MM.1S (cell line): Measurements from ENCODE around the gene GJC1.

ENCODE experiments used
- DNase-seq: peaks from one replicate; pipeline ENCODE4 v3.0.0-alpha.2; 2015
- H2AFZ ChIP-seq: fragments of 300-600 bp; sonication (generic); 2 replicates; pipeline ENCODE4 v1.6.0; 2016; ENCODE audit warnings: antibody characterized with exemption, low read length
- H3F3A ChIP-seq: fragments of 300-600 bp; sonication (generic); 2 replicates; pipeline ENCODE4 v1.6.1; 2016; ENCODE audit warnings: mild to moderate bottlenecking, antibody characterized with exemption, low read length, moderate library complexity, mixed read lengths; ENCODE audit not compliant: insufficient read depth
- H3K27ac ChIP-seq: fragments of 300-600 bp; sonication (generic); 2 replicates; pipeline ENCODE4 v1.5.1; 2016; ENCODE audit warnings: mild to moderate bottlenecking, low read length
- H3K27me3 ChIP-seq: fragments of 300-600 bp; sonication (generic); replicated peaks from 2 replicates; pipeline ENCODE4 v1.6.0; 2016; ENCODE audit warnings: low read length; ENCODE audit not compliant: insufficient read depth
- H3K36me3 ChIP-seq: fragments of 300-600 bp; sonication (generic); replicated peaks from 2 replicates; pipeline ENCODE4 v1.6.1; 2016; ENCODE audit warnings: mild to moderate bottlenecking, low read length, mixed read lengths; ENCODE audit not compliant: insufficient read depth
- H3K4me1 ChIP-seq: fragments of 300-600 bp; sonication (generic); 2 replicates; pipeline ENCODE4 v1.6.1; 2016; ENCODE audit warnings: low read length, mixed read lengths
- H3K4me2 ChIP-seq: fragments of 300-600 bp; sonication (generic); 2 replicates; pipeline ENCODE4 v1.6.0; 2016; ENCODE audit warnings: low read depth, low read length
- H3K4me3 ChIP-seq: fragments of 300-600 bp; sonication (generic); 2 replicates; pipeline ENCODE4 v1.5.1; 2016; ENCODE audit warnings: low read length, mixed read lengths
- H3K79me2 ChIP-seq: fragments of 300-600 bp; sonication (generic); 2 replicates; pipeline ENCODE4 v1.6.1; 2016; ENCODE audit warnings: mixed run types, low read length, mixed read lengths
- H3K9ac ChIP-seq: fragments of 300-600 bp; sonication (generic); 2 replicates; pipeline ENCODE4 v1.6.1; 2016; ENCODE audit warnings: low read length, mixed read lengths
- H3K9me2 ChIP-seq: fragments of 300-600 bp; sonication (generic); replicated peaks from 2 replicates; pipeline ENCODE4 v1.6.1; 2016; ENCODE audit warnings: mild to moderate bottlenecking, low read length, mixed read lengths; ENCODE audit not compliant: insufficient read depth
- H3K9me3 ChIP-seq: fragments of 300-600 bp; sonication (generic); replicated peaks from 2 replicates; pipeline ENCODE4 v1.6.1; 2016; ENCODE audit warnings: mild to moderate bottlenecking, low read length, mixed read lengths; ENCODE audit not compliant: insufficient read depth
- H4K20me1 ChIP-seq: fragments of 300-600 bp; sonication (generic); 2 replicates; pipeline ENCODE4 v1.6.1; 2016; ENCODE audit warnings: mild to moderate bottlenecking, low read length, moderate library complexity, mixed read lengths; ENCODE audit not compliant: insufficient read depth
- EZH2 ChIP-seq: fragments of 300-600 bp; sonication (generic); optimal IDR thresholded peaks from 2 replicates; pipeline ENCODE3; 2017; ENCODE audit warnings: low read depth, mild to moderate bottlenecking, antibody characterized with exemption, low read length, mixed read lengths
- EZH2phosphoT487 ChIP-seq: fragments of 300-600 bp; sonication (generic); IDR thresholded peaks from 2 replicates; pipeline ENCODE4 v1.6.1; 2018; ENCODE audit warnings: antibody characterized with exemption, low read length
- TF ChIP-seq, protein P1 (sequence below): fragments of 300-600 bp; sonication (generic); IDR thresholded peaks from 2 replicates; pipeline ENCODE4 v1.5.1; 2016; ENCODE audit warnings: antibody characterized with exemption, low read length, mixed read lengths

Gene GJC1

DNA sequence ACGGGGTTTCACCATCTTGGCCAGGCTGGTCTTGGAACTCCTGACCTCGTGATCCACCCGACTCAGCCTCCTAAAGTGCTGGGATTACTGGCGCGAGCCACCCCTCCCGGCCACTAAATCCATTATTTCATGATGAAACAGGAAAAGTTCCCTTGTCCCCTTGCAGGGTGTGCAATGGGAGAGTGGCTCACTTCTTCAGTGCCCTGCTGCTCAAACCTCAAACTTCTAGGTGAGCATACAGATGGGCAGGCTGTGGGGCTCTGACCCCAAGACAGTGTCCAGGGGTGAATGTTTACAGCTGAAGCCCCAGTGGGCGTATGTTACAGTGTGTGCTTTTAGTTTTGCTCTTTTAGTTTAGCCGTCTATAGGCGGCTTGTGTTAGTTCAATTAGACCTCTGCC is 34.7 kb downstream of the GJC1 start:
- Histone ChIP-seq H3K9me3 (no peaks in the 10 kb centered on the region), H3K4me2 (no peak overlapping the region), H3K4me3 (no peak overlapping the region), H3K9me2 (no peaks in the 10 kb centered on the region), H3K79me2 (no peaks in the 10 kb centered on the region), H3K9ac (no peak overlapping the region), H3K27ac (no peak overlapping the region), H4K20me1 (no peaks in the 10 kb centered on the region), H3F3A (no peaks in the 10 kb centered on the region), H2AFZ (no peak overlapping the region), H3K4me1 (peaks cover 8% of the 10 kb centered on the region; the same call in 1 of the 2 replicates), H3K36me3 (no peaks in the 10 kb centered on the region), H3K27me3 (no peaks in the 10 kb centered on the region)
- DNase-seq = no peak
- TF ChIP-seq EZH2 = no peak
- TF ChIP-seq EZH2phosphoT487 = no peak
- TF ChIP-seq, protein P1, sequence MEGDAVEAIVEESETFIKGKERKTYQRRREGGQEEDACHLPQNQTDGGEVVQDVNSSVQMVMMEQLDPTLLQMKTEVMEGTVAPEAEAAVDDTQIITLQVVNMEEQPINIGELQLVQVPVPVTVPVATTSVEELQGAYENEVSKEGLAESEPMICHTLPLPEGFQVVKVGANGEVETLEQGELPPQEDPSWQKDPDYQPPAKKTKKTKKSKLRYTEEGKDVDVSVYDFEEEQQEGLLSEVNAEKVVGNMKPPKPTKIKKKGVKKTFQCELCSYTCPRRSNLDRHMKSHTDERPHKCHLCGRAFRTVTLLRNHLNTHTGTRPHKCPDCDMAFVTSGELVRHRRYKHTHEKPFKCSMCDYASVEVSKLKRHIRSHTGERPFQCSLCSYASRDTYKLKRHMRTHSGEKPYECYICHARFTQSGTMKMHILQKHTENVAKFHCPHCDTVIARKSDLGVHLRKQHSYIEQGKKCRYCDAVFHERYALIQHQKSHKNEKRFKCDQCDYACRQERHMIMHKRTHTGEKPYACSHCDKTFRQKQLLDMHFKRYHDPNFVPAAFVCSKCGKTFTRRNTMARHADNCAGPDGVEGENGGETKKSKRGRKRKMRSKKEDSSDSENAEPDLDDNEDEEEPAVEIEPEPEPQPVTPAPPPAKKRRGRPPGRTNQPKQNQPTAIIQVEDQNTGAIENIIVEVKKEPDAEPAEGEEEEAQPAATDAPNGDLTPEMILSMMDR = no peak

DNA sequence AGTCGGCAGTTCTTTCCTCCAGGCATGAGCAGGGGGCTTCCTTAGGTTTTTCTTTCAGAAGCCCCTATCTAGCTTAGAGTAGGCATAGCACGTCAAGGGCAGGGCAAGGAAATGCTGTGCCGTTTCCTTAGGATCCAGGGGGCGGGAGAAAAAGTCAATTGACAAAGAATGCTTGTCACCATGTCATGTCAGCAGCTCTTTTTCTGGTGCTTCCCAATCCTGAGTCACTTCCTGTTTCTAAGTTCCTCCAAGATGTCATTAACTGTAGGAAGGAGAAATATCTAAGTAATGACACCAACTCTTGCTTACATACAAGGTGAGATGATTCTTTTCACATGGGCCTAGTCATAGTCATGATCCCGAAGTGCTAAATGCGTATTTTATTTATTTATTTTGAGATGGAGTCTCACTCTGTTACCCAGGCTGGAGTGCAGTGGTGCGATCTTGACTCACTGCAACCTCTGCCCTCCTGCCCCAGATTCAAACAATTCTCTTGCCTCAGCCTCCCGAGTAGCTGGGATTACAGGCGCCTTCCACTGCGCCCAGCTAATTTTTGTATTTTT is 35.2 kb downstream of the GJC1 start:
- Histone ChIP-seq H3F3A (no peaks in the 10 kb centered on the region), H3K4me1 (peaks cover 8% of the 10 kb centered on the region; the same call in 1 of the 2 replicates), H3K4me3 (no peak overlapping the region), H3K36me3 (no peaks in the 10 kb centered on the region), H3K9me3 (no peaks in the 10 kb centered on the region), H3K9ac (no peak overlapping the region), H3K27ac (no peak overlapping the region), H3K9me2 (no peaks in the 10 kb centered on the region), H2AFZ (no peak overlapping the region), H3K4me2 (no peak overlapping the region), H3K79me2 (no peaks in the 10 kb centered on the region), H3K27me3 (no peaks in the 10 kb centered on the region), H4K20me1 (no peaks in the 10 kb centered on the region)
- DNase-seq = no peak
- TF ChIP-seq, protein P1 = no peak
- TF ChIP-seq EZH2 = no peak
- TF ChIP-seq EZH2phosphoT487 = no peak

DNA sequence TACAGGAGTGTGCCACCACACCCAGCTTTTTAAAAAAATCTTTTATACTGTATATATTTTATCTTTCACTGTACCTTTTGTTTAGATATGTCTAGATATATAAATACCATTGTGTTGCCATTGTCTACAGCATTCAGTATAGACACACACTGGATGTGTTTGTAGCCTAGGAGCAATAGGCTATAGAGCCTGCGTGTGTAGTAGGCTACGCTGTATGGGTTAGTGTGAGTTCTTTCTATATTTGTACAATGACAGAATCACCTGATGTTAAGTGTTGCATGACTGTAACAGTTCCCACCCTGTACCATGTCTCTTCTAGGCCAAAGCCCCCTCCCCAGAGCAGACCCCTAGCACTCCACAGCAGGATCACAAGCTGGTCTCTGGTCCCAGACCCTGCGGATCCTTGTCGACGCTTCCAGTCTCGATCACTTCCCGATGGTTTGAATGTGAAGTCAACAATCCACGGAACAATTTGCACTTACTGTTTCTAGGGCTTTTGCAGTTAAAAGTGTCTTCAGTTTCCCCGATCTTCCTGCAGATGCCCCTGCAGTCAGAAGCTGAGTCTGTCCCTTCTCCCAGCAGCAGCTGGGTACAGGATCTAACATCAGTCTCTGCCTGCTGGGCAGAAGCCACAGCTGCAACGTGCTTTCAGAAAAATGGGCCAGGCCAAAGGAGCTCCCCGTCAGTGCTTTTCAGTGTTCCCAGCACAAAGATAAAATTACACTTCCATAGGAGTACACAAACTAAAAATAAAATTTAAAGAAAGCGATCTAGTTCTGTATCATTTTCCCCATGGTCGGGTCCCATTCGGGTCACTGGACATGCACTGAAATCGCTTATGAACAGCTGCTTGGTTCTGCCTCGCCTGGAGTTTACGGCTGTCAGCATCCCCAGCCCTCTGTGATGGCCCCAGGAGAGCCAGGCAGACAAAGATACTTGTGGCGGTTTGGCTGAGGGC is 35.9 kb downstream of the GJC1 start:
- H3K4me3 ChIP-seq = no peak overlapping the region
- H4K20me1 ChIP-seq = no peaks in the 10 kb centered on the region
- H3K9ac ChIP-seq = no peak overlapping the region
- H3K36me3 ChIP-seq = no peaks in the 10 kb centered on the region
- TF ChIP-seq EZH2phosphoT487 = no peak
- no peak for TF ChIP-seq EZH2
- TF ChIP-seq, protein P1 = no peak
- peaks cover 8% of the 10 kb centered on the region; the same call in 1 of the 2 replicates for H3K4me1 ChIP-seq
- H3K79me2 ChIP-seq = no peaks in the 10 kb centered on the region
- no peak overlapping the region for H3K27ac ChIP-seq
- DNase-seq = no peak
- no peak overlapping the region for H3K4me2 ChIP-seq
- H2AFZ ChIP-seq = no peak overlapping the region
- no peaks in the 10 kb centered on the region for H3K9me3 ChIP-seq
- H3F3A ChIP-seq = no peaks in the 10 kb centered on the region
- H3K9me2 ChIP-seq = no peaks in the 10 kb centered on the region
- H3K27me3 ChIP-seq = no peaks in the 10 kb centered on the region
